Adrenal gland (tissue), 12 donors: ENCODE measurements around the gene GMPS. TPM values are rescaled to one million over a fixed set of nuclear protein-coding genes. Genes with fewer than 3 reads are reported as not detected.

Source experiments
- DNase-seq, 7 donors: peaks; one replicate each; pipeline ENCODE4 v3.0.0-alpha.2; 2019 to 2020
- H3K27ac ChIP-seq, 5 donors: fragments of 200-600 bp; sonication (generic) in 4 of 5; 1 replicate in 3 of 5; 2 replicates in 2 of 5; pipeline versions ENCODE4 v1.5.1 to v1.8.0; 2016 to 2020; ENCODE audit warnings: mild to moderate bottlenecking in 1 of 5
- H3K27me3 ChIP-seq: fragments of 200-600 bp; 2 replicates; pipeline ENCODE4 v1.8.0; 2021
- H3K36me3 ChIP-seq, 2 donors: fragments of 200-600 bp; replicated peaks in 1 of 2; 1 replicate in 1 of 2; 2 replicates in 1 of 2; pipeline versions ENCODE4 v1.5.1 to v1.8.0; 2018 to 2022
- H3K4me1 ChIP-seq, 2 donors: fragments of 200-600 bp; replicated peaks in 1 of 2; 1 replicate in 1 of 2; 2 replicates in 1 of 2; pipeline versions ENCODE4 v1.5.1 to v1.8.0; 2018 to 2021
- H3K4me3 ChIP-seq, 4 donors: fragments of 200-600 bp; sonication (generic) in 3 of 4; one replicate each; pipeline ENCODE4 v1.5.1; 2016 to 2018
- H3K9me3 ChIP-seq, 3 donors: fragments of 200-600 bp; sonication (generic) in 1 of 3; replicated peaks in 1 of 3; 1 replicate in 2 of 3; 2 replicates in 1 of 3; pipeline versions ENCODE4 v1.5.1 to v1.8.0; 2016 to 2021
- POLR2A ChIP-seq, 2 donors: fragments of 450-650 bp; IDR thresholded peaks; one replicate each; pipeline ENCODE4 v1.6.1; 2017; ENCODE audit warnings: antibody characterized with exemption in 2 of 2, mild to moderate bottlenecking in 2 of 2, moderate library complexity in 1 of 2
- WGBS, 4 donors: extraction: QIAGEN DNeasy Blood & Tissue Kit in 2 of 4; methylation state at CpG; one replicate each; pipeline versions ENCODE4 v1.1.5 to v1.1.7; 2013 to 2017; 5-methylcytosine and 5-hydroxymethylcytosine counted together
- intact Hi-C, 2 donors: fragments of 100-400 bp; cut with DNase I; formaldehyde crosslinking; loops; one replicate each; pipeline versions ENCODE4 v1.14.1 to v1.15.0; 2022 to 2023
- polyA plus RNA-seq, 3 donors: library from polyadenylated mRNA; stranded (reverse); fragments of 200-250 nt in 2 of 3; fragments of 350-450 nt in 1 of 3; fragmentation: Illumina TruSeq in 1 of 3; extraction: RNeasy Lipid Tissue Mini Kit (QIAGEN cat#74804) in 1 of 3; gene quantifications; one replicate each; pipeline ENCODE4 v1.2.3, GENCODE V29; 2013 to 2014
- total RNA-seq, 9 donors: library from RNA; depleted of rRNA in 4 of 9; stranded (reverse); fragments of >200 nt in 4 of 9; fragments of 120-200 nt in 1 of 9; fragmentation: NEBNext Ultra II Directional in 1 of 9; extraction: Animal tissue kit (Norgen Biotek cat#: 25700) in 1 of 9; gene quantifications; one replicate each; pipeline versions ENCODE4 v1.1.0 to v1.2.4, GENCODE V29; 2013 to 2023
- TF ChIP-seq, protein P1 (sequence below), 6 experiments: fragments of 450-650 bp in 4 of 6; fragments of 200-600 bp in 2 of 6; sonication (generic) in 1 of 6; IDR thresholded peaks; 1 replicate in 5 of 6; 2 replicates in 1 of 6; pipeline versions ENCODE4 v1.5.1 to v1.8.0; 2016 to 2021; ENCODE audit warnings: antibody characterized with exemption in 6 of 6, mild to moderate bottlenecking in 2 of 6, moderate library complexity in 1 of 6
- donor health status: healthy with polysubstance abuse.
- donor health status: Bipolar disorder and iron deficiency.
- donor health status: DM: yes; HTN: yes; CAD: no.
- donor health status: DM: no; HTN: no; CAD: no.
- donor health status: DM: no; HTN: no; CAD: no.
- donor health status: DM: yes; HTN: yes; CAD: no.

GMPS gene
- total and polyA plus RNA-seq, 12 donors = 11.5 to 63.5 (median 40.9) TPM

DNA sequence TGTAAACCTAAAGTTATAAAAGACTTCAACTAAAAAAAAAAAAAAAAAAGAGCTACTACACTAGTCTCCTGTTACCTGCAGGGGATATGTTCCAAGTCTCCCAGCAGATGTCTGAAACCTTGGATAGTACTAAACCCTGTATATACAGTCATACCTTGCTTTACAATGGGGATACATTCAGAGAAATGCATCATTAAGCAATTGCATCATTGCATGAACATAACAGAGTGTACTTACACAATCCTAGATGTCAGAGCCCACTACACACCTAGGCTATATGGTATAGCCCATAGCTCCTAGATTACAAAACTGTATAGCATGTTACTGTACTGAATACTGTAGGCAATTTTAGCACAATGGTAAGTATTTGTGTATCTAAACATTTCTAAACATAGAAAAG, 119.1 kb downstream of the GMPS start:
- no peak for DNase-seq
- H3K9me3 ChIP-seq = no peaks in the 10 kb centered on the region

GRCh38 chr3:155991212-155991611, 120.8 kb downstream of the GMPS start:
- H3K4me3 ChIP-seq = no peak overlapping the region
- no peaks in the 10 kb centered on the region for H3K4me1 ChIP-seq
- TF ChIP-seq, protein P1, sequence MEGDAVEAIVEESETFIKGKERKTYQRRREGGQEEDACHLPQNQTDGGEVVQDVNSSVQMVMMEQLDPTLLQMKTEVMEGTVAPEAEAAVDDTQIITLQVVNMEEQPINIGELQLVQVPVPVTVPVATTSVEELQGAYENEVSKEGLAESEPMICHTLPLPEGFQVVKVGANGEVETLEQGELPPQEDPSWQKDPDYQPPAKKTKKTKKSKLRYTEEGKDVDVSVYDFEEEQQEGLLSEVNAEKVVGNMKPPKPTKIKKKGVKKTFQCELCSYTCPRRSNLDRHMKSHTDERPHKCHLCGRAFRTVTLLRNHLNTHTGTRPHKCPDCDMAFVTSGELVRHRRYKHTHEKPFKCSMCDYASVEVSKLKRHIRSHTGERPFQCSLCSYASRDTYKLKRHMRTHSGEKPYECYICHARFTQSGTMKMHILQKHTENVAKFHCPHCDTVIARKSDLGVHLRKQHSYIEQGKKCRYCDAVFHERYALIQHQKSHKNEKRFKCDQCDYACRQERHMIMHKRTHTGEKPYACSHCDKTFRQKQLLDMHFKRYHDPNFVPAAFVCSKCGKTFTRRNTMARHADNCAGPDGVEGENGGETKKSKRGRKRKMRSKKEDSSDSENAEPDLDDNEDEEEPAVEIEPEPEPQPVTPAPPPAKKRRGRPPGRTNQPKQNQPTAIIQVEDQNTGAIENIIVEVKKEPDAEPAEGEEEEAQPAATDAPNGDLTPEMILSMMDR (IDR thresholded peaks at IDR 0.05) = no peak
- no peak for TF ChIP-seq POLR2A (IDR thresholded peaks at IDR 0.05)
- H3K9me3 ChIP-seq = no peaks in the 10 kb centered on the region
- intact Hi-C loops = no loop called here
- DNase-seq = no peak
- H3K27me3 ChIP-seq = no peaks in the 10 kb centered on the region
- WGBS, 4 donors = 64 to 87% (median 79%) methylated on average over 4 of the region's 4 CpGs
- no peaks in the 10 kb centered on the region for H3K36me3 ChIP-seq
- no peak overlapping the region for H3K27ac ChIP-seq

More for the DNA sequence above, 119.1 kb downstream of the GMPS start:
- no peaks in the 10 kb centered on the region for H3K4me1 ChIP-seq
- no peak for TF ChIP-seq POLR2A (IDR thresholded peaks at IDR 0.05)
- TF ChIP-seq, protein P1 (IDR thresholded peaks at IDR 0.05) = no peak
- no peaks in the 10 kb centered on the region for H3K36me3 ChIP-seq
- H3K4me3 ChIP-seq = no peak overlapping the region
- H3K27me3 ChIP-seq = no peaks in the 10 kb centered on the region
- intact Hi-C loops = no loop called here
- no peak overlapping the region for H3K27ac ChIP-seq

DNA sequence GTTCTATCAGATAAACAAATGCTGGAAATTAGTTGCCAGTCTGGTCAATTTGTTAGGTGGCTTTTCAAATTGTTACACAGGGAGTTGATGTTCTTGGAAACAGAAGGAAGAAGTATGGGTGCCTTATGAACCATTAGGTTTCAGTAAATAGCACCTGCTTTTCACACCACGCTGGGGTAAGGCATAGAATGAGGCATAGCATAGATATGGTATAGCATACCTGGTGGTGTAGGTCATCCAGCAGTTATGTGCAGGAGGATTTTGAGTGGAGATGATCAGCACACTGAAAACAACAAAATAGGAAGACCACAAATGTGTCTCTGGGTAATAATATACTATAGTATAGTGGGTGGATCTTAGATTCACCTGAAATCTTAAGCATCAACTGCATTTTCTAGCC, 121.4 kb downstream of the GMPS start:
- no peaks in the 10 kb centered on the region for H3K36me3 ChIP-seq
- WGBS, 4 donors = 82 to 93% (median 88%) methylated on average over 1 of the region's 1 CpG
- TF ChIP-seq, protein P1 (IDR thresholded peaks at IDR 0.05) = no peak
- no peak for TF ChIP-seq POLR2A (IDR thresholded peaks at IDR 0.05)
- no peak overlapping the region for H3K27ac ChIP-seq
- H3K4me1 ChIP-seq = no peaks in the 10 kb centered on the region
- intact Hi-C loops = no loop called here
- no peak overlapping the region for H3K4me3 ChIP-seq
- H3K9me3 ChIP-seq = no peaks in the 10 kb centered on the region
- H3K27me3 ChIP-seq = no peaks in the 10 kb centered on the region
- DNase-seq = no peak

Other genes with a start within 250 kb of the GMPS start
- under 1 TPM in 7 of 9 donors, not detected in 2; under 0.01 to 0.28 (median 0.11) TPM for gene PLCH1, start 125.6 kb upstream of the GMPS start, total RNA-seq
- gene PLCH1, start 125.6 kb upstream of the GMPS start, polyA plus RNA-seq = under 1 TPM; 0.07 to 0.09 (median 0.08) TPM
- 10 to 100 TPM in 8 of 9 donors, 1 to 10 TPM in 1; 8.4 to 17.1 (median 13.4) TPM for gene C3orf33, start 64.4 kb upstream of the GMPS start, total RNA-seq
- gene C3orf33, start 64.4 kb upstream of the GMPS start, polyA plus RNA-seq = 10 to 100 TPM in 1 of 3 donors, 1 to 10 TPM in 2; 3.5 to 16.9 (median 5.2) TPM
- 100 to 1,000 TPM in 1 of 9 donors, 10 to 100 TPM in 8; 19.5 to 101 (median 37.8) TPM for gene SLC33A1, start 16.2 kb upstream of the GMPS start, total RNA-seq
- gene SLC33A1, start 16.2 kb upstream of the GMPS start, polyA plus RNA-seq = 10 to 100 TPM in 1 of 3 donors, 1 to 10 TPM in 2; 3.6 to 73.3 (median 7.1) TPM
- 1 to 10 TPM in 4 of 9 donors, under 1 TPM in 5; 0.36 to 5.0 (median 0.90) TPM for gene KCNAB1, start 249.9 kb downstream of the GMPS start, total RNA-seq
- 1 to 10 TPM; 1.5 to 3.4 (median 1.9) TPM for gene KCNAB1, start 249.9 kb downstream of the GMPS start, polyA plus RNA-seq